T follicular helper cell (primary cell): Measurements from ENCODE around the gene CLIC5.
"Not testable (repeated sequence)": the region's sequence is repeated elsewhere in the genome, so short reads cannot be mapped to it uniquely, and the experiment has no call there.

Experiments used
- DNase-seq: peaks from one replicate; pipeline ENCODE4 v3.0.0-alpha.2; 2020; ENCODE audit warnings: low read depth

The CLIC5 gene

DNA sequence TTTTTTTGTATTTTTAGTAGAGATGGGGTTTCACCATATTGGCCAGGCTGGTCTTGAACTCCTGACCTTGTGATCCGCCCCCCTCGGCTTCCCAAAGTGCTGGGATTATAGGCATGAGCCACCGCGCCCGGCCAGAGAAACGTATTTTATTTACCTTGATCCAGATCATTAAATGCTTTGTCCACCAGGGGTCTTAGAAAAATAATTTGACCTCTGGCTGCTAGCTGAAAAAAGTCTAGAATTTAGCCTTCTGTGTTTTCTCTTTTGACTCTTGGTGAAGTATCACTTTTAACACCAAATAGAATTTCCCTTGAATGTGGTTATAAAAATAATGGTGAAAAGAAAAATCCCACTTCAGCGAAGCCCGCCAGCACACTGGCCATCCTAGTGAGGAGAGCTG is 89.2 kb downstream of the CLIC5 start:
- DNase-seq, result not testable (repeated sequence)

GRCh38 chr6:45924763-45925342 is 90.8 kb downstream of the CLIC5 start:
- DNase-seq, result no peak

DNA sequence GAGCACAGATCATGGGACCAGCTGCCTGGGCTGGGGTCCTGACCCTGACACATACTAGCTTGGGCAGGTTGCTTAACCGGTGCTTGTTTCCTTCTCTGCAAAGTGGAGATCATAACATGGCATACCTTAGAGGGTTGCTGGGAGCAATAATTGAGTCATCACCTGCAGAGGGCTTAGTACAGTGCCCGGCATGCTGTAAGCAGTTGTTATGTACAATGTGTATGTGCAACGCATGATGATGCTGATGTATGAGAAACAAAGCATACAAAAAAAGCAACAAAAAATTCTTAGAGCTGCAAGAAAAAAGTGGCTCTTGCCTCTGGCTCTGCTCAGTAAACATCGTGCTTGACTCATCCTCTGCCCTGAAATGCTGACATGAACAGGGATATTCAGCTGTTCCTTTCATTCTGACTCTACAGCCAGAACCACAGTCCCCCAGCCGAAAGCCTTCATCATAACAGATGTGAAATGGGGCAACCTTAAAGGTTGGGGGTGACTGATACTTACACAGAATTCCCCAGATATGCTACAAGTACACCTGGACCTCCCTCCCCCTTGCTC is 91.7 kb downstream of the CLIC5 start:
- no peak for DNase-seq

DNA sequence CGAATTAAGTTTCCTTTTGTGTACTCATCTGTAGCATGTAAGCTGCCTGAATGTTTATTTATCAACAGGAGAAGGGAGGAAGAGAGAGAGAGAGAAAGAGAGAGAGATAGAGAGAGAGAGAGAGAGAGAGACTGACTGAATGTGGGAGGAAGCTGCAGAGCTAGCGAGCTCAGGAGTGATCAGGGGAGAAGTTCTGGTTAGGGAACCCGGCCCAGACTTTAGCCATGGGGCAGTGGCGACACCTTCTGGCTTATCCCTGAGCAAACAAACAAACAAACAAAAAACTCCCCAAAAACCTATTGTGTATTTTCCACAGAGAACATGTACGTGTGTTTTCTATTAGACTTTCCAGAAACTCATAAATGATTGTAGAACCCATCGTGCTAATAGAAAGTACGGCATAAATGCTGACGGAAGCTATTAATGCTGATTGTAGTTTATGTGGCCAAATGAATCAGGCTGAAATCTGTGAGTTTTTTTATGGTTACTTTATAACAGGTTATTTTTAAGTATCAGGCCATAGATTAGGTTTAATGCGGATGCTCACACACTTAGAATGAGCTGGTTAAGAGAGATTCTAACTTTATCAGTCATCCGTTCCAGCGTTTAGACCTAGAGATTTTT is 92.8 kb downstream of the CLIC5 start:
- DNase-seq, result peak; percentile 24

DNA sequence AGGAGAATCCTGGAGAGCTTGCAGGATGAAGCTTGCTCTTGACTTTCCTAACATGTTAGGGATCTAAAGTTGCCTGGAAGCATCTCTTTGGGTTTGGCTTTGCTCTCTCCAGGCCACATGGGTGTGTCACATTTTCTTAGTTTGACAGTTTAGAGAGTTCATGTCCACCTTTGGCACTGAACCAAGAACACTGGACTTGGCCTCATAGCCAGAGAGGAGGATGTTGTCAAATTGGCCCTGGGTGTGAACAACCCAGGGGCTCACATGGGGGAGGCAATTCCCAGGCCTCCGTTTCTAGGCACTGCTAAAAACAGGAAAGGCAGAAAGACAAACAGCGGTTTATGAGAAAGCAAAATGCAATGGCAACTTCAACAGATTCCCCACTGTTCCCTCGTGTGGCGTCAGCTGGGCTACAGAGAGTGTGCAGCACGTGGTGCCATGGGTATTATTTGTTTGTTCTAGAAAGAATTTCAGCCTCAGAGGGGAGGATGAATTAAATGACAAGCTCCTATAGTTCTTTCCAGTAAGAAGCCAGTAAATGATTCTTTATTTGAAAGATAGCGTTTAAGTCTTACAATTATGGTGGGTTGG is 93.9 kb downstream of the CLIC5 start:
- DNase-seq, result no peak

- no peak for DNase-seq
Measured at GRCh38 chr6:45920819-45921511, 94.7 kb downstream of the CLIC5 start.

DNA sequence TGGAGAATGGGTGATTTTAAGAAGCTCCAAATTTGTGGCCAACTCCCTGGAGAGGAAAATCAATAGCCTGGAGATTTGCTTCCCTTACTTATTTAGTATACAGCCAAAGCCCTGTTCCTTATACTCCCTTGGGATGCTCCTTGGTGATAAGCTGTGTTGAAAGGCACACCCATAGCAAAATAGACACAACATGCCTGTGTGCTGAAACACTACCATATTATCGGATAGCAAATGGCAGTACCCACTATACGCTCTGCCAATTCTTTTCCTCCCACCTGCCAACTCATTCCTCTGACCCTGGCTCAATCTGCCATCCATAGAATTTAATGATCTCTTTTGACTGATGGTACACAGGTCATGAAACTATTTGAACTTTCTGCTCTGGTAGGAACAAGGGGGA is 98.2 kb downstream of the CLIC5 start:
- DNase-seq, result no peak

GRCh38 chr6:45916692-45917091 is 99.0 kb downstream of the CLIC5 start:
- DNase-seq, result no peak

DNA sequence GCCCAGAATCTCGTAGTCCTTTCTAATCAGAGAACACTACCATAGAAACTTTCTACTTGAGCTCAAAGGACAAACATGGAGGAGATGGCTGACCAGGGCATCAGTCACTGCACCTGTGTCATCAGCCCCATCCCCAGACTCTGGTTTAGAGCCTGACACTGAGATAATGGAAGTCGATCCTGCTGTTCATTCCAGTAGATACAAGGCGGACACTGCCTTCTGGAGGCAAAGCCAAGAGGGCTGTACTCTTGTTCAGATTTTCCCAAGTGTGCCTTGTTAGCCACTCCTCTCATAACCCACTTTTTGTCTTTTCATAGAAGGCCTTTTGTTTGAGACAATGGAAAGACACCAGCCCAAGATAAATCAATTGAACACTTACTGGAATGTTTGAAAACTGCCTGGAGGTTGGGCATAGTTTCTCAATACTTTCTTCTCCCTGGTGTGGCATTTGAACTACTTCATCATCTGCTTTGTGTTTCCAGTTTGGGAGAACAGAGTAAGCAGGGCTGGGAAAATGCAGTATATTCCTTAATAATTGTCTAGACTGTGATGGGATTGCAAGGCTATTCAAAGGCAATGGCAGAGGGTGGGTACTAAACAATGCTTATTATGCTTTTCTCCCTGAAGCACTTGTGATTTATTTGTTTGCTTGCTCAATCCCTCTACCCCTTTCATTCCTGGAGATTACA is 99.7 kb downstream of the CLIC5 start:
- no peak for DNase-seq

DNA sequence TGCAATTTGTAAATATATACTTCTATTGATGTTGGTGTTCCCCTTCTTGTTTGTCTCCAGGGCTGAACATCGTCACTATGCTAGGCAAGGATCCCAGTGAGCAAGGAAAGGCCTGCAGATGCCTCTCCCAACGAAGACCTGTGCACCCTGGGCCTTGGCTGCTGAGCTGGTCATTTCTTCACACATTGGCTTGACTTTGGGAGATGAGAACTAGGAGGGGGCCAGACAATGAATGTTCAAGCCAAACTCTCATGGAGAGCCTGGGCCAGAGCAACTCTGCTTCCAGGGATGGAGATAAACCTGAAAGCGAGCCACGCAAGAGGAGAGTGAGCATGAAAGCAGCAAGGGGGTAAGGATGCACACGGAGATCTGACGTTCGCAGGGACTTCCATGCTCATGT is 104.0 kb downstream of the CLIC5 start:
- DNase-seq, result no peak

DNA sequence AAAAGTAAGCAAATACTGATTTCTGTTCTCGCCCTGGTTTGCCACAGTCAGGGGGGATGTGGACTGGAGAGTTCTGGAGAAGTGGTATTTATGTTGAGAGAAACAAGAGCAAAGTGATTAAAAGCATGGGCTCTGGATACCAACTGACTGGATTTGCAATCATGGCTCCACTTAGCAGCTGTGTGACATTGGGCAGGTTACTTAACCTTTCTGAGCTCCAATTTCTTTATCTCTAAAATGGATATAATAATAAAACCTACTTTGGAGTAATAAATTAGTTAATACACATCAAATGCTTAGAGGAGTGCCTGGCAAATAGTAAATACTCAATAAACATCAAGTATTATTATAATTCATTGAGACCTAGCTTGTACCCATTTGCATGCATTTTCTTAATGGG is 111.7 kb downstream of the CLIC5 start:
- DNase-seq, result no peak

- no peak for DNase-seq
Measured at GRCh38 chr6:45902984-45903383, 112.7 kb downstream of the CLIC5 start.

GRCh38 chr6:45901767-45902650 is 113.7 kb downstream of the CLIC5 start:
- no peak for DNase-seq

- no peak for DNase-seq
Measured at GRCh38 chr6:45900808-45901752, 114.6 kb downstream of the CLIC5 start.

GRCh38 chr6:45899683-45899946 is 116.0 kb downstream of the CLIC5 start:
- DNase-seq, result no peak

- DNase-seq, result no peak
Measured at GRCh38 chr6:45898941-45899682, 116.5 kb downstream of the CLIC5 start.

- DNase-seq, result no peak
Measured at GRCh38 chr6:45896783-45897441, 118.7 kb downstream of the CLIC5 start.

DNA sequence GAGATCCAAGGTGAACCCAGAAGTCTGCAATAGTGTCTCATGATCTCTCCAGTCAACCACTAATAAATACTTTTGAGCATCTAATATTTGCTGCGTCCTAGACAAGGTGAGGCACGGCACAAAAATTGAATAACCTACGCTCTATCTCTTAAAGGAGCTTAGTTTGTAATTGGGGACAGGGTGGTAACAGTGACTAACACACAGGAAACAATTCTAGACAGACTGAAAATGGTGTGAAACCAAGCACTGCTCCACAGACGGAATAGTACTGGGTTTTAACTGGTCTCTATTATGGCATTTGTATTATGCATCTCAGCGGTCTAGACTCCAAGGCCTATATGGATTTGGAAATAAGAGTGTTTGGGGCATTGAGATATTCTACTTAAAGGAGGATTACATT is 120.1 kb downstream of the CLIC5 start:
- DNase-seq, result no peak

- no peak for DNase-seq
Measured at GRCh38 chr6:45892696-45893245, 122.9 kb downstream of the CLIC5 start.
